Activated T-cell treated with anti-CD3 and anti-CD28 coated beads for 4 hours (primary cell): ENCODE results near the gene PEPD.

ENCODE experiments used
- DNase-seq: peaks from one replicate; pipeline ENCODE4 v3.0.0-alpha.2; 2020

Gene PEPD

DNA sequence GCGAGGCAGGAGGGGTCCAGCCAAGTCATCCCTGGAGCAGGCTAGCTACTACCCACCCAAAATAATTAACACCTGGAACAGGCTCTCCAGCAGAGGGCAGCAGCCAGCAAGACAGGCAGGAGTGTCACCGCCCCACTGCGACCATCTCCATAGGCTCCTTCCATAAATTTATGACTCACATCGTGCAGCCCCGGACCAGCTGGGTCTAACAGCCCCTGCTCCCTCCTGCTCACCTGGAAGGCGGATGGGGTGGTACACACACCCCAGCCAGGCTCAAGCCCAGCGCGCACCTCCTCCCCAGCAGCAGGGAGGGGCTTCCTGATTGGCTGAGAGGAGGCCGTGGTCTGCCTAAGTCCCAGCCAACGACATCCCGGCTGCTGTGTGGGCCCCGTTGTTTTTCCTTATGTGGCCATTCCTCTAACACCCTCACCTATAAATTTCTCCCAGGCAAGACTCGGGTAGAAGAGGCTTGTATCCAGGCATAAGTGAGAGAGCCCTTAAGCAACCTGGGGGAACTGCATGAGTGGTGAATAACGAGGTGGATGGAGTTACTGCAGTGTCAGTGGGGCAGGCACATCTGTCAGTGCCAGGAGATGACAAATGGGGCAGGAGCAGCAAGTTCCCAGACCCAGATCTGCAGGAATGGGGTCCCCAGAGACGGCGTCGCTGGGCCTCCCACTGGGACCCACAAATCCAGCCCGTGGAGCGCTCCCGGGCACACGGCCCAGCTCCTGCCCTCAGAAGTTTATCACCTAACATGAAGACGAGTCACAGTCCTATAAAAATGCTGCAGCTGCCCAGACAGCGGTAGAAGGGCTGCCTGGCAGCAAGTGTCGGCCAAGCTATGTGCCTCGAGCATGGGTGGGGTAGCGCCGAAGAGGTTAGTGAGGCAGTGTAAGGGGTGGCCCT is 105.0 kb downstream of the PEPD start:
- DNase-seq, result peak; percentile 63

DNA sequence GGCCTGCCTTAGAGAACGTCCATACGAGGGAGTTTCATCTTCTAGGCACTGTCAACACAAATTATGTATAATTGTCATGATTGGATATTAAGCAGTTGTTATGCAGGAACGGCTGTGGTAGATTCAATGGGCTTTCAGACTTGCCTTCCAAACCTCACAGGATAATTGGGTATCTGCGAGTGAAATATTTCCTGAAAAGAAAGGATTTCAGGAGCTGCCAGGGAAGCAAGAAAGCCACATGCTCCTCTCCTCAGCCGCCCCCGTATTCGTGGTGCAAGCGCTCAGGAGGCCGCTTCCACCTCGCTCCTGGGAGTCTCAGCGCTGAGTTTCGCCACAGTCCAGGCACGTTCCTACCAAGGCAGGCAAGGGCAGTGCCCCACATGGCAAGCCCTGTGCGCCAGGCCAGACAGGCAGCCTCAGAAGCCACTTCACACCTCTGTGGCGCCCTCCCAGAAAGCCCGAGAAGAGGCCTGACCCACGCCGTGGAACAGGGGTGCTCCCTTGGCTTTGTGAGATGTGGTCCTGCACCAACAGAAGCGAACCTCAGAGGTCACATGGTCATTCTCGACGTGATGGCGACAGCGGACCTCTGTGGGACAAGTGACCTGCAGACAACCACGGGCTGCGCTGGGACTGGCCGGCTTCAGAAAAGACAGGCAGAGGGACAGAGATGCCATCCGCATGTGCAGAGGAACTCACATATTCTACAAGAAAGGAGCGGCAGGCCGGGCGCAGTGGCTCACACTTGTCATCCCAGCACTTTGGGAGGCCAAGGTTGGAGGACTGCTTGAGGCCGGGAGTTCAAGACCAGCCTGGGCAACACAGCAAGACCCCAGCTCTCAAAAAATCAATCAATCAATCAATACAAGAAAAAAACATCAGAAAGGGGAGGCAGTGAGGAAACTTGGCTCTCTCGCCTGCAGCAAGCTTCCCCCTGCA is 106.7 kb downstream of the PEPD start:
- no peak for DNase-seq

DNA sequence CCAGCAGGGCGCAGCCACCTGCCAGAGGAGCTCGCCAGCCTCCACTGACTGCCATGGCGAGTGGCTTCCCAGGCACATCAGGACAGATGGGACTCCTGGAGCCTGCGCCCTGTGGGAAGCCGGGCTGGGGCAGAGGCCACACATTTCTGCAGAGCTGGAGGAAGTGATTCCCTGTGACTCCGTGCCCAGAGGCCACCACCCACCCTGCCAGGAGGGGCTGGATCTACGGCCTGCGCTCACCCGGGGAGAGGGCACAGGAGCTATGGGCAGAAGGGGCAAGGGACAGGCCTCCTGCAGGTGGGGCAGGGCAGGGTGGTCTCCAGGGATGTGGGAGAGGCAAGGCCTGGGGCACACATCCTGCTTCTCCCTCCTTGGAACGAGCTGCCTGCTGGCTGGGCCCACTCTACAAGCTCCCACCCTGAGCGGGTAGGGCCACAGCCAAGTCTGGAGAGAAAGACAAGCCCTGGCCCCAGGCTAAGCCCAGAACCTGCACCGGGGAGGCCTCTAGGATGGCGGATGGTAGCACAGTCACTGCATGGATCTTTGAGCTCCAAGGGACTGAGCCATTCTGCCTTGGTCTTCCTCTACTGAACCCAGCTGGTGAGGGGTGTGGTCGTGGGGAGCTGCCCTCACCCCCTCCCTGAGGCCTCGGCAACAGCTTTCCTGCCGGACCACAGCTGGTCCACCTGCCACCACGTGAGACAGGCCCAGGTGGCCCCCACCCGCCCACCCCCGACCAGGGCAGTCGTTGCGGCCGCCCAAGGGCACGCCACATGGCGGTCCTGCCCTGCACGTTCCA is 107.5 kb downstream of the PEPD start:
- DNase-seq, result no peak

DNA sequence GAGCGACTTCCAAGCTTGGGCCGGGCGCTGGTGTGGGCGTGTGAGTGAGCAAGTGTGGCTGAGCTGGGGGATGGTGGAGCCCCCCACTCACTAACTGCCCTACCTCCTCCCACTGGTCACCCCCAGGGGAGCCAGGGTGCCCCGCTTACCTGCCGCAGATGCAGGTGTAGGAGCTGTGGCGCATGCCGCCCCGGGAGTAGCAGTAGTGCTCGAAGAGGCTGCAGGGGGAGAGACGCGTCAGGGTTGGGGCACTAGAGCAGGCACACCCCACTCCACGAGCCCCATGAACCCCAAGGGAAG is 108.2 kb downstream of the PEPD start:
- no peak for DNase-seq

DNA sequence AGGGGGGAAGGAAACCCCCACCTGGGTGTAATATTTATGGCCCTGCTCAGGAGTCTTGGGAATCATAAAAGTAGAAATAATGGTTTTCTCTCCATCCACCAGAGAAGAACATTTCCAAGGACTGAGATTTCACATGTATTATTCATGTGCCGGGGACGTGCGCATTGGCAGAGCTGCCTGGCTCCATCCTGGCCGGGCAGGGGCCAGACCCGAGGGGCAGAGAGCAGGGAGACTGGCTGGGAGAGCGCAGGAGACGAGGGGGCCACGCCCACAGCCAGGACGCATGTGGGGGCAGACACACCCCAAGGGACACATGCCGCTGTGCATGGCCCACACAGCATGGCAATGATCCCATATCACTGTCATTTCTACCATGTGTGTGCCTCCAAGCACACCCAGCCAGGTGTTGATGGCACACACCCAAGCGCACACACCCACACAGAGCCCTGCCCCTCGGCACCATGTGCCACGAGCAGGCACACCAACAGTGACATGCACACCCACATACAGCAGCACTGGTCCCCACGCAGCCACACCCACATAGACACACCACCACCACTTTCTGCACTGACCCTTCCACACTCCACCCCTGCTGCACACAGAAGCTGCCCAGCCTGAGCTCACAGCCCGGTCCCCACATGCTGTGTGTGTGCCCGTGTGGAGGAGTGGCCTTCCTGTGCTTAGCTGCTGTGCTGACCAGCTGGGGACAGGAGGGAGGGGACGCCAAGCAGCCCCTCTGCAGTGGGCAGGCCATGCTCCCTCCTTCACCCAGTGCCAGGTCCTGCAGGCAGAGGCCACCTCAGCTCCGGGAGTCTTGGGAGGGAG is 108.8 kb downstream of the PEPD start:
- no peak for DNase-seq

DNA sequence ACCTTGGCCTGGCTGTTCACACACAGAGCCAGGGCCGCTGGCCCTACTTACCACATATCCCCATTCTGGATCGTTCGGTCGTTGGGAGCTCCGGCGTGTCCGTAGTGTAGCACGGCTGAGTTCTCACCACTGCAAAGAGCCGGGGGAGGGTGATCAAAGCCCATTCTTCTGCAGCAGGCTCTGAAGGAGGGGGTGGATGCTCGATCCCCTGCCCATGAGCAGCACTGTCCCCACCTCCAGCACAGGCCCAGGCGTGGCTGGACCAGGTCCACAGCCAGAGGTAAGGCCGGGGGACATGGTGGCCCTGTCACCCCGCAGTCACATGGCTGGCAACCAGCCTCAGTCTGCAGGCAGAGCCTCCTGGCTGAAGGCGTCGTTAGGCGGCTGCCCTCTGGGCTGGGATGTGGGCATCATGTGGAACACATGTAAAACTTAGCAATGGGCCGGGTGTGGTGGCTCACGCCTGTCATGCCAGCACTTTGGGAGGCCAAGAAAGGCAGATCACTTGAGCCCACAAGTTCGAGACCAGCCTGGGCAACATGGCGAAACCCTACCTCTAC is 109.9 kb downstream of the PEPD start:
- no peak for DNase-seq

- DNase-seq, result no peak
These were observed 110.6 kb downstream of the PEPD start for GRCh38 chr19:33410915-33411401.

GRCh38 chr19:33409906-33410685 is 111.5 kb downstream of the PEPD start:
- DNase-seq, result no peak

- no peak for DNase-seq
These were observed 112.8 kb downstream of the PEPD start for GRCh38 chr19:33408538-33409434.

GRCh38 chr19:33408116-33408515 is 113.5 kb downstream of the PEPD start:
- no peak for DNase-seq

- DNase-seq, result no peak
These were observed 113.9 kb downstream of the PEPD start for GRCh38 chr19:33407716-33408115.

DNA sequence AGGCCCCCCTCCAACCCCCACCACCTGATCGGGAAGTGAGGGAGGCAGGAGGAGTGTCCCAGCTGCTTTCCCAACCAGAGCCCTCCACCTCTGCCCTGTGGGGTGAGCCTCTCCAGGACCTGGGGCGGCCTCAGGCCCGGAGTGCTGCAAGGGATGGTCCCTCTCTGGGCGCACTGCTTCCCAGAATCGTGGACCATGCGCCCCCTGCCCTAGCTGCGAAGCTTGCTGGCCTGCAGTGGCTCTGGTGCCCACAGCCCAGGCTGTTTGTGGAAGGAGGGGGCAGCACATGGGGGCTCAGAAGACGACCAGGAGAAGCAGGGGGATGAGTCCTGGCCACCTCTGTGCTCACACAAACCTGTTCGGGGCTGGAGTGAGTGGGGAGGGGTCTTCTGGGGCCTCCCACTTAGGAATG is 114.4 kb downstream of the PEPD start:
- no peak for DNase-seq

DNA sequence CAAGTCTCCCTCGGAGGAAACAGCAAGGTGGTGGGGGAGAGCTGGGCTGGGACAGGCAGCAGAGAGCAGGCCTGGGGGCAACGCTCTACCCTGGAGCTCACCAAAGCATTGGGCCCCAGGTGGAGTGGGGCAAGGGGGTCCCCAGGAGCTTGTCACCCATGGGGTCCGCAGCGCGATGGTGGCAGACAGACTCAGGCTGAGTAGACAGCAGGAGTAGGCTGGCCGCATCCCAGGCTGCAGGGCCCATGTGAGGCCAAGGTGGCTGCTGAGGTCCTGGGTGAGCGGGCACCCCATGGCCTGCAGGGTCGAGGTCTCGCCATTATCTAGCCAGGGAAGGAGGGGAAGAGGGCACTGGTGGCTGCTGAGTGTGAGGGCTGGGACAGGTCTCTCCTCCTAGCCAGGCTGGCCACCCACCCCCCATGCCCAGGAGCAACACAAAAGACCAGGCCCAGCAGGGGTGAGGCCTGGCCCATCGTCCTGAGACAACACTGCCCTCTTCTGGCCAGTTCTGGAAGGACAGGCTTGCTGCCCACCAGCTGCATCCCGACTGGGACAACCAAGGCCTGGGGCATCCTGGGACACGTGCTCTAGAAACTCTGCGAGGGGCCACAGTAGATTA is 115.0 kb downstream of the PEPD start:
- DNase-seq, result peak; percentile 70

GRCh38 chr19:33405553-33406461 is 115.8 kb downstream of the PEPD start:
- no peak for DNase-seq

DNA sequence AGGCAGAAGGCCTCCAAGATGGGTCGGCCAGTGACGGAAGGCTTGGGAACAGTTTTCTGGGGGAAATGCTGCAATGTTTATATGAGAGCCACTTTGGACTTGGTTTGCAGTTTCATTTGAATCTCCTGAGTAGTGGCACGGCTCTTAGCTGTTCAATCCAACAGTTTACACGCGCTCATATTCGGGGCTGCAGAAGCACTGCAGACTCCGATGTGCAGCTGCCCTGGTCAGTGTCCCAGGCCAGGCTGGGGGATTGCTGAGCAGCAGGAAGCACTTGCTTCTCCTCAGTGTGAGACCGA is 116.4 kb downstream of the PEPD start:
- DNase-seq, result no peak

DNA sequence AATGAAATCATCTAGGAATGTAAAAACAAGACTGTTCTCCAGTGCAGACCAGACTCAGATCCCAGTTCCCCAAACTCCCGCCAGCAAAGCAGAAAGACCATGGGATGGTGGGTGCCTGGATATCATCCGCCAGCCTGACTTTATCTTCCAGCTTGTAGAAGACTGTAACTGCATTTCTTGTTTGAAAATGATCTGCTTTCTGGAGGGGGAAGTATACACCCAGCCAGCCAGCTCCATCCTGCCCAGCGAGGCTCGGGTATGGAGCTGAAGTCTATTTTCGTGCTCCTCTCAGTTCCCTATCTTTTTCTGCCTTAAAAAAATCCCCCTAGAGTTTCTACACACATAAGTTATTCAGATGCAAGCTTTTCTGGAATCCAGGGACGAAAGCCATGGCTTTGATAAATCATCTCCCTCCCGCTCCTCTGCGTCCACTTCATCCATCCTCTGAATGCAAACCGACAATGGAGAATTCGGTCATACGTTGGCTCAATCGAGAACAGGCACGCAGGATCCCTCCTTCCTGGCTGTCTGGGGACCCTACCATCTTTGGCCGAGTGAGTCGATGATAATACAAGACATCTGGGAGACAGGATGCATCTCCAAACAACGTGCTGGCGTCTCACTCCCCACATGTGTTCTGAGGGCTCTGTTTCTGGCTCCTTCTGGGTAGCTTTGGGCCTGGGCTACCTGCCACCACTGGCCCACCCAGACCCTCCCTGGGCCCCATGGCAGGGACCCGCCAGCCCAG is 116.9 kb downstream of the PEPD start:
- DNase-seq, result no peak

- no peak for DNase-seq
These were observed 117.7 kb downstream of the PEPD start for GRCh38 chr19:33403973-33404304.
